ENCODE measurements around the gene GANAB.
"Not testable (repeated sequence)": the region's sequence is repeated elsewhere in the genome, so short reads cannot be mapped to it uniquely, and the experiment has no call there.

GANAB gene

DNA sequence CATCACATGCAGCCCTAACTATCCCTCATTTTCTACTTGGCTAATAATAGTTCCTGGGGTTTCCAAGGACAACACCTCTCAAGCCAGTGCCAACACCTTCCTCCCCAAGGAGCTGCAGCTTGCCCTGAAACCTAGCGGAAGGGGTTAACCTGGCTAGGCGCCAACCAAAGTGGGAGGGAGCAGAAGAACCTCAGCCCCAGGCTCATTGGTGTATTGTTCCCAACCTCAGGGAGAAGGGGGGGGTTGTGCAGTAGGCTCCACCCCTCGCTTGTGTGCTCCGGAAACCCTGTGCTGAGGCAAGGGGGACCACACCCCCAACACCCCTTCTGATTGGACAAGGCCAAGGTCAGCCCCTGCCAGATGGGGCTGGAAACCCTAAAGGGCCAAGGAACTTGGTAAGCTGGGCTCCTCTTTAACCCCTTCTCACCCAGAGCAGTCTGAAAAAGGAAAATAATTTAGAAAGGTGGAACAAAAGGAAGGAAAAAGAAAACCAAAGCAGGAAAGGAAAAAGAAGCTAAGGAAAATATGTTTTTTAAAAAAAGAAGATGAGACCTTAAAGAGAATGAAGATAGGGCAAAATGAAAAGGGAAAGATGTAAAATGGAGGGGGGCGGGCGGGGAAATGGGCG, 47.2 kb downstream of the GANAB start:
- H3K36me3 ChIP-seq (ENCODE audit: control insufficient read depth, insufficient read depth, low read length), result peaks cover 63% of the 10 kb centered on the region
- H3K4me1 ChIP-seq (ENCODE audit: control insufficient read depth, insufficient read depth, low read length, poor library complexity, severe bottlenecking), result peaks cover 16% of the 10 kb centered on the region
- WGBS, 2 experiments (ENCODE audit: insufficient coverage in 2 of 2), result 0 to 80% methylated on average over 1 to 2 of the region's 7 CpGs
- H3K9me3 ChIP-seq (ENCODE audit: control insufficient read depth, low read length), result no peaks in the 10 kb centered on the region
- H3K27ac ChIP-seq (ENCODE audit: low read depth, low read length, severe bottlenecking), result peak overlapping the region; percentile 45
- H3K4me3 ChIP-seq (ENCODE audit: extremely low read depth, insufficient read depth, low read length, poor library complexity, severe bottlenecking), result peak overlapping the region; percentile 100

DNA sequence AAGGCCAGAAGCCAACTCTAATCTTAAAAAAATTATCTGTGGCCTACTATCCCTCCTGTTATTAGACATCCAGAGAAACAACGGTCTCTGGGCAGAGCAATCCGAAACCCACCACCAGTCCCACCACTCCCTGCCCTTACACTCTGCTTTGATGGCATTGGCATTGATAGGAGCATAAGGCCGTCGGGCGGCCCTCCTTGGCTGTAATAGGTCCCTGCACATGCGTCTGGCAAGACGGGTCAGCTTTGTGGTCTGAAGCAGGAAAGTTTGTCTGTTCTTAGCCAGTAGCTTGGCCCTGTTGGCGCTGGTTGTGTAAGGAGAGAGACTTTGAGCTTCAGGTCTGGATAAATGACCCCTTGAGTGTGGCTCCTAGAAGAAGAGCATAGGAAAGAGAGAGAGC, 51.3 kb downstream of the GANAB start:
- H3K4me1 ChIP-seq (ENCODE audit: control insufficient read depth, insufficient read depth, low read length, poor library complexity, severe bottlenecking), result peaks cover 27% of the 10 kb centered on the region
- H3K36me3 ChIP-seq (ENCODE audit: control insufficient read depth, insufficient read depth, low read length), result peaks cover 72% of the 10 kb centered on the region
- H3K4me3 ChIP-seq (ENCODE audit: extremely low read depth, insufficient read depth, low read length, poor library complexity, severe bottlenecking), result no peak overlapping the region
- no peak overlapping the region for H3K27ac ChIP-seq (ENCODE audit: low read depth, low read length, severe bottlenecking)
- whole genome bisulfite sequencing, 2 experiments (ENCODE audit: insufficient coverage in 2 of 2), result 80 to 99% methylated on average over 1 to 8 of the region's 8 CpGs
- no peaks in the 10 kb centered on the region for H3K9me3 ChIP-seq (ENCODE audit: control insufficient read depth, low read length)

DNA sequence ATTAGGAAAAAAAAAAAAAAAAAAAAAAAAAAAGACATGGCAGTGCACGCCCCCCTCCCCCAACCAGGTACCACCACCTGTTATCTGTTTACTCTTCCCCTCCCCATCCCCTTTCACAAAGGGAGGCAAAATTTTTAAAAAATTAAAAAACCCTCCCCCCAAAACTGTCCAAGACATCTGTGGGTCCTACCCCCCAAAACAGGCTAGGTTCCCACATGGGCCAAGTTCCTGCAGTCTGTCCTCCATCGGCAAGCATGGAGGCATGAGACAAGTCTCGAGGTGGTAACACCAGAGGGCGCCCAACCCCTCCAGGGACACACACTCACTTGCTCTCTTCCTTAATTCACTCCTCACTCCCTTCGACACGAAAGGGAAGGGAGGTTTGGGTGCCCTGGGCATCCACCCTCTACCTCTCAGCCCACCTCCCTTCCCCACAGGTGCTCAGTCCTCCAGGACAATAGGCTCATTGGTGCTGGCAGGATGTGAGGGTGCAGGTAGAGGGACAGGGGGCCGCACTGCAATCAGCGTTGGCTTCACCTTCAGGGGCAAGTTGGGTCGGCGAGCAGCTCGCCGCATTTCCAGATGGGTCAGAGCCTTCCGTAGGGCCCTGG, 52.9 kb downstream of the GANAB start:
- Histone ChIP-seq H3K27ac (ENCODE audit: low read depth, low read length, severe bottlenecking) (no peak overlapping the region), H3K36me3 (ENCODE audit: control insufficient read depth, insufficient read depth, low read length) (peaks cover 66% of the 10 kb centered on the region), H3K9me3 (ENCODE audit: control insufficient read depth, low read length) (no peaks in the 10 kb centered on the region), H3K4me1 (ENCODE audit: control insufficient read depth, insufficient read depth, low read length, poor library complexity, severe bottlenecking) (peaks cover 15% of the 10 kb centered on the region), H3K4me3 (ENCODE audit: extremely low read depth, insufficient read depth, low read length, poor library complexity, severe bottlenecking) (no peak overlapping the region)
- WGBS, 2 experiments (ENCODE audit: insufficient coverage in 2 of 2), result 78 to 95% methylated on average over 7 of the region's 13 CpGs

DNA sequence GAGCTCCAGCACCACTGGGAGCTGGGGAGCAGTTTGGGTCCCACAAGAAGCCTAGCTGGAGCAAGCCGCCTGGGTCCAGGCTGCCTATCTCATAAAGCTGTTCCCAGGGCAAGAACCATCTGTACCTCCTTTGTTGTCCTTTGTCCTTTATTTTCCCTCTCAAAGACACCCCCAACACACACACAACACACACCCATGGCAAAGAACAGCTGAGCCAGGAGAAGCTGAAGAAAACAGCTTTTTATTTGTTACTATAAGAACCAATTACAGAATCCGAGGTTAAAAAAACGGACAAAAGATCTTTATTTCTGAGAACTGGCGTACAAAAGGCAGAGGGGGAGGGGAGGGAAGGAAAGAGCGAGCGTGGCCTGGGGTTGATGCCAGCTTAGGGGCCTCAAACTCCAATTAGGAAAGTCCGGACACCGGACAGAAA, 53.4 kb downstream of the GANAB start:
- no peak overlapping the region for H3K27ac ChIP-seq (ENCODE audit: low read depth, low read length, severe bottlenecking)
- WGBS, 2 experiments (ENCODE audit: insufficient coverage in 2 of 2), result 100% methylated on average over 3 of the region's 8 CpGs; no CpG with 5 or more reads in 1 of the 2 experiments
- peaks cover 66% of the 10 kb centered on the region for H3K36me3 ChIP-seq (ENCODE audit: control insufficient read depth, insufficient read depth, low read length)
- no peak overlapping the region for H3K4me3 ChIP-seq (ENCODE audit: extremely low read depth, insufficient read depth, low read length, poor library complexity, severe bottlenecking)
- H3K9me3 ChIP-seq (ENCODE audit: control insufficient read depth, low read length), result no peaks in the 10 kb centered on the region
- peaks cover 12% of the 10 kb centered on the region for H3K4me1 ChIP-seq (ENCODE audit: control insufficient read depth, insufficient read depth, low read length, poor library complexity, severe bottlenecking)

DNA sequence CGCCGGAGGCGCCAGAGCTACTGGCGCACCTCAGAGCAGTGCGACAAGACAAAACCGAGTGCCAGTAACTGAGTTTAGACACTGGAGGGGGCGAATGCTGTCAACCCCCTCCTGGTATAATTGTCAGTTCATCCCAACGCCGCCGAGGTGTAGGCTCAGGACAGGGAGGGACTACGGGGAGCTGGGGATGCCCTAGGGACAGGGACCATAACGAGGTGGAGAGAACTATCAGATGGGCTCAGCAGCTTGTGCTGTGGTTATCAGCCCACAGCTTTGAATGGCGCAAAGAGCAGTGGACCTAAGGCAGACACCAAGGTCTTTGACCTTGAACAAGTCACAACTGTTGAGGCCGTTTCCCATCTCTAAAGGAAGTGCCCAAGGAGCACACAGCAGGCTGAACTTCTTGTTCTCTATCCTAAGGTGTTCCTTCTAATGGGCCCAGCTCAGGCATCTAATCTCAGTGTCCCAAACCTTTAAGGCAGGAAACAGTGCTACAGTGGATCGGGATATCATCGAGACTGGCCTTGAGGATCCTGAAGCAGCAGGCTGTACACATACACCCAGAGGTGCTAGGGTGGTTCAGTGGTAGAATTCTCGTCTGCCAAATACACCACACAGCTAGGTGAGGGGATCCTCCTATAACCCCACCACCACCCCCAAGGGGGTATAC, 54.1 kb downstream of the GANAB start:
- Histone ChIP-seq H3K27ac (ENCODE audit: low read depth, low read length, severe bottlenecking) (peak overlapping the region; percentile 90), H3K4me3 (ENCODE audit: extremely low read depth, insufficient read depth, low read length, poor library complexity, severe bottlenecking) (peak overlapping the region; percentile 93), H3K9me3 (ENCODE audit: control insufficient read depth, low read length) (no peaks in the 10 kb centered on the region), H3K4me1 (ENCODE audit: control insufficient read depth, insufficient read depth, low read length, poor library complexity, severe bottlenecking) (peaks cover 12% of the 10 kb centered on the region), H3K36me3 (ENCODE audit: control insufficient read depth, insufficient read depth, low read length) (peaks cover 66% of the 10 kb centered on the region)
- 39% methylated on average over 14 to 16 of the region's 17 CpGs for WGBS, 2 experiments (ENCODE audit: insufficient coverage in 2 of 2)

DNA sequence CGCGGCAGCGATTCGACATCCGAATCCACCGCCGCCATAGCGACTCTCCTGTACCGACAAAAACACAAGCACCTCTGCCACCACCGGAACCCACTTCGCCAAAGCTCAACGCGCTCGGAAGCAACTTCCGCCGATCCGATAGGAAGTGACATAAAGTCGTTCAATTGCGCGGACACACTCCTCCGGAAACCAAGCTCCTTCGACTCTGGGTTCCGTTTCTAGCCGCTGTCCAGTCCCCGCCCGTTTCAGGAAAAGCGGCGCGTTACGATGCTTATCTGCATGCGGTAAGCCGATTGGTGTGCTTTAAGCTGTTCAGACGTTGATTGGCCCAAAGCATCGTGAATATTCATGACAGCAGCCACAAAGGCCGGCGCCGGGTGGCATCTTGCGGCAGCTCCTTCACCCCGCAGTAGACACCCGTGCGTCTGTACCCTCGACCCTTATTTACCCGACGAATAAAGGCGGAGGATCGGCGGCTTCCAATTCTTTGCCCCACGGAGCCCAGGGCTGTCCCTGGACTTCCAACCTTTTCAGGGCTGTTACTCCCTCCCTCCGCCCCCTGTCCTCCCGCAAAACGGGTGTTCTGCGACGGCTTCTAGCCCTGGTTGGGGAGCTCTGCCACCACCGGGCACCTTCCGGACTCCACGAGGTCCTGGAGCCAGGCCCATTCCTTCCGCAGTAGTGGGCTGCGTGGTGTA, 54.8 kb downstream of the GANAB start, which contains the start of gene TUT1:
Gene TUT1 (minus strand): TSS at position 76 of the 698 bp plus-strand sequence. CDS start 38 bp downstream, at position 38.
- 0 to 1% methylated on average over 38 to 52 of the region's 58 CpGs for WGBS, 2 experiments (ENCODE audit: insufficient coverage in 2 of 2)
- Histone ChIP-seq H3K9me3 (ENCODE audit: control insufficient read depth, low read length) (no peaks in the 10 kb centered on the region), H3K4me3 (ENCODE audit: extremely low read depth, insufficient read depth, low read length, poor library complexity, severe bottlenecking) (peak within 1 kb of the TSS; percentile 93), H3K27ac (ENCODE audit: low read depth, low read length, severe bottlenecking) (peak within 1 kb of the TSS; percentile 91), H3K4me1 (ENCODE audit: control insufficient read depth, insufficient read depth, low read length, poor library complexity, severe bottlenecking) (peaks cover 12% of the 10 kb centered on the region), H3K36me3 (ENCODE audit: control insufficient read depth, insufficient read depth, low read length) (peaks cover 66% of the 10 kb centered on the region)

DNA sequence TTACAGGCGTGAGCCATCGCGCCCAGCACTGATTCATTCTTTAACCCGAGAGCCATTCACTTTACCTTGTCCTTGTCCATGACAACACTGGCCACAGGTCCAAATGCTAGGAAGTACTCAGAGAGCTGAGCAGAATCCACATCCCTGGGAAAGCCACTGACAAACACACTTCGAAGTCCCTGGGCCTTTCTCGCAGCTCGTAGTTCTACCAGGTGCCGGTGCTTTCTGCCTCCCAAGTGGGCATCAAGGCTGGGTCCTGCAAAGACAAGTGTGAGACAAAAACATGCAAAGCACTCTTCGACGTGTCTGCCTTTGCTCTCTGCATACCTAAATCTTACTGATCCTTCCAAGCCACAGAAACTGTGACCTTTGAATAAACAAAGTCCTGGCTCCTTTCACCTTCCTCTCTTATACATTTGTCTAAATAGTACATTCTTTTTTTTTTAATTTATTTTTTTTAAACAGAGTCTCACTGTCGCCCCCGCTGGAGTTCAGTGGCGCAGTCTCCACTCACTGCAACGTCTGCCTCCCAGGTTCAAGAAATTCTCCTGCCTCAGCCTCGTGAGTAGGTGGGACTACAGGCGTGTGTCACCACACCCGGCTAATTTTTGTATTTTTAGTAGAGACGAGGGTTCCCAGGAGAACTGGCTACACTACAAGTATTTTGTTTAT, 57.3 kb downstream of the GANAB start:
- Histone ChIP-seq H3K4me1 (ENCODE audit: control insufficient read depth, insufficient read depth, low read length, poor library complexity, severe bottlenecking) (peaks cover 12% of the 10 kb centered on the region), H3K4me3 (ENCODE audit: extremely low read depth, insufficient read depth, low read length, poor library complexity, severe bottlenecking) (no peak overlapping the region), H3K36me3 (ENCODE audit: control insufficient read depth, insufficient read depth, low read length) (peaks cover 60% of the 10 kb centered on the region), H3K27ac (ENCODE audit: low read depth, low read length, severe bottlenecking) (no peak overlapping the region), H3K9me3 (ENCODE audit: control insufficient read depth, low read length) (no peaks in the 10 kb centered on the region)
- 85 to 92% methylated on average over 10 to 15 of the region's 18 CpGs for WGBS, 2 experiments (ENCODE audit: insufficient coverage in 2 of 2)

DNA sequence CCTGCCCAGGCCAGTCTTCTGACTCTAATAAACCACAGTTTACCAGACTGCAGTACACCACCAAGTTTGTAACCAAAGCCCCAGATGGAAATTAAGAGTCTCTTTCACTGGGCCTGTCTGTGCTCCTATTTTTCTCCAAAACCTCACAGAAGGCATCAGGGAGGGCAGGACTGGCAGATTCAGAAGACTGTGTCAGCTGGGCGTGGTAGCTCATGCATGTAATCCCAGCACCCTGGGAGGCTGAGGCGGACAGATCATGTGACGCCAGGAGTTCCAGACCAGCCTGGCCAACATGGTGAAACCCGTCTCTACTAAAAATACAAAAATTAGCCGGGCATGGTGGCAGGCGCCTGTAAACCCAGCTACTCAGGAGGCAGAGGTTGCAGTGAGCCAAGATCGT, 61.1 kb downstream of the GANAB start:
- H3K36me3 ChIP-seq (ENCODE audit: control insufficient read depth, insufficient read depth, low read length), result peaks cover 75% of the 10 kb centered on the region
- 95 to 100% methylated on average over 7 of the region's 7 CpGs for WGBS, 2 experiments (ENCODE audit: insufficient coverage in 2 of 2)
- not testable (repeated sequence) for H3K4me3 ChIP-seq (ENCODE audit: extremely low read depth, insufficient read depth, low read length, poor library complexity, severe bottlenecking); H3K4me1 ChIP-seq (ENCODE audit: control insufficient read depth, insufficient read depth, low read length, poor library complexity, severe bottlenecking); H3K9me3 ChIP-seq (ENCODE audit: control insufficient read depth, low read length); H3K27ac ChIP-seq (ENCODE audit: low read depth, low read length, severe bottlenecking)

DNA sequence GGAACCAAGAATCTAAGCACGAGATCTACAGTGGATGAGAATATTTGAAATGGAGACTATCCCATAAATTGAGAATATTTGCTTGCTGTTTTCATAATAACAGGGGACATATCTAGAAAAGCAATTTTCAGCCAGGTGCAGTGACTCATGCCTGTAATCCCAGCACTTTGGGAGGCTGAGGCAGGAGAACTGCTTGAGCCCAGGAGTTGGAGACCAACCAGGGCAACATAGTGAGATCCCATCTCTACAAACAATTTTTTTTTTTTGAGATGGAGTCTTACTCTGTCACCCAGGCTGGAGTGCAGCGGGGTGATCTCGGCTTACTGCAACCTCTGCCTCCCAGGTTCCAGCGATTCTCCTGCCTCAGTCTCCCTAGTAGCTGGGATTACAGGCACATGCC, 64.7 kb downstream of the GANAB start:
- not testable (repeated sequence) for H3K27ac ChIP-seq (ENCODE audit: low read depth, low read length, severe bottlenecking); H3K9me3 ChIP-seq (ENCODE audit: control insufficient read depth, low read length); H3K4me3 ChIP-seq (ENCODE audit: extremely low read depth, insufficient read depth, low read length, poor library complexity, severe bottlenecking); H3K4me1 ChIP-seq (ENCODE audit: control insufficient read depth, insufficient read depth, low read length, poor library complexity, severe bottlenecking)
- 89 to 97% methylated on average over 3 to 4 of the region's 4 CpGs for WGBS, 2 experiments (ENCODE audit: insufficient coverage in 2 of 2)
- peaks cover 78% of the 10 kb centered on the region for H3K36me3 ChIP-seq (ENCODE audit: control insufficient read depth, insufficient read depth, low read length)

DNA sequence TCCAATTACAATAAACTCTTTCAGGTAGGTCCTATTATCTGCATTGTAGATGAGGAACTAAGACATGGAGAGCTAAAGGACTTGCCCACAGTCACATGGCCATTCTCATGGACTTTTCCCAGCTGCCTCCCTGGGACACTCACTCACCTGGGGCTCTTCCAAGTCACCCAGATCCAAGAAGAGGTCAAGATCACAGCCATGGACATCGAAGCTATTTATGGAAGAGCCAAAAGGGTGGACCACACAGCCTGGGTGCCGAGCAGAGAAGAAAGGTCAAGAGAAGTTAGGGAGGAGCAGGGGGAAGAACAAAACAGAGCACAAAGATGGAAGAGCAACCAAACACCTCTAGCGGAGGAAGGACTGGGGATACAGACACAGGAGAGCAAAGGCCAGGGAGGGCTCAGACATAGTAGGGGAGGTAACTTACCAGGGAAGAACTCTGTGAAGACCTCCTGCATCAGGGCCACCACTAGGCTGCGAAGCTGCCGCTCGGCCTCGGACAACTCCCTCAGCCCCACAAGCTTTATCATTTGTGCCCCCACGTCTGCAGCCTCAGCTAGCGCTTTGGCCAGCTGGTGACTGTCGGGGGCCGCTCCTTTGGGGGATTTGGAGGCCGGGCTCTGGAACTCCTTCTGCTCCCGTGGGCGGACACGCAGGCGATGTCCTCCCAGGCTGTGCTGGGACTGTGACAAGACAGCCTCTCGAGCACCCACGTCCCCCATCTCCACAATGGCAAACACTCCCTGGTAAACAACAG, 65.3 kb downstream of the GANAB start:
- H3K4me3 ChIP-seq (ENCODE audit: extremely low read depth, insufficient read depth, low read length, poor library complexity, severe bottlenecking), result no peak overlapping the region
- no peak overlapping the region for H3K27ac ChIP-seq (ENCODE audit: low read depth, low read length, severe bottlenecking)
- no peaks in the 10 kb centered on the region for H3K9me3 ChIP-seq (ENCODE audit: control insufficient read depth, low read length)
- WGBS, 2 experiments (ENCODE audit: insufficient coverage in 2 of 2), result 93 to 98% methylated on average over 12 to 15 of the region's 18 CpGs
- H3K36me3 ChIP-seq (ENCODE audit: control insufficient read depth, insufficient read depth, low read length), result peaks cover 79% of the 10 kb centered on the region
- no peaks in the 10 kb centered on the region for H3K4me1 ChIP-seq (ENCODE audit: control insufficient read depth, insufficient read depth, low read length, poor library complexity, severe bottlenecking)
